GM19239 (cell line): Measurements from ENCODE around the gene CREM.

ENCODE experiments used
- DNase-seq: peaks from one replicate; pipeline ENCODE4 v3.0.0; 2011; ENCODE audit warnings: low spot score; ENCODE audit not compliant: insufficient read length
- FAIRE-seq: peaks from 2 replicates; lab custom pipeline; 2011; peaks lifted over from hg19 to GRCh38; lab: Jason Lieb, UNC

Gene CREM

GRCh38 chr10:35257057-35257983, 130.7 kb downstream of the CREM start:
- no peak for FAIRE-seq
- DNase-seq, result no peak

GRCh38 chr10:35259769-35260397, 133.2 kb downstream of the CREM start:
- no peak for DNase-seq

GRCh38 chr10:35262436-35262835, 135.8 kb downstream of the CREM start:
- no peak for DNase-seq

More at GRCh38 chr10:35259769-35260397, 133.2 kb downstream of the CREM start:
- no peak for FAIRE-seq

More at GRCh38 chr10:35262436-35262835, 135.8 kb downstream of the CREM start:
- FAIRE-seq, result no peak
